PC-3 (cell line): ENCODE results near the gene MRPL45.

Experiments used
- EZH2 ChIP-seq: fragments of 300-600 bp; sonication (generic); IDR thresholded peaks from one replicate; pipeline ENCODE4 v1.6.1; 2017; ENCODE audit warnings: antibody characterized with exemption, mild to moderate bottlenecking, low read length; ENCODE audit not compliant: unreplicated experiment
- TF ChIP-seq, protein P1 (sequence below): fragments of 300-600 bp; sonication (generic); conservative IDR thresholded peaks from 2 replicates; pipeline ENCODE4 v1.5.1; 2017; ENCODE audit warnings: antibody characterized with exemption, low read depth, mild to moderate bottlenecking, low read length

DNA sequence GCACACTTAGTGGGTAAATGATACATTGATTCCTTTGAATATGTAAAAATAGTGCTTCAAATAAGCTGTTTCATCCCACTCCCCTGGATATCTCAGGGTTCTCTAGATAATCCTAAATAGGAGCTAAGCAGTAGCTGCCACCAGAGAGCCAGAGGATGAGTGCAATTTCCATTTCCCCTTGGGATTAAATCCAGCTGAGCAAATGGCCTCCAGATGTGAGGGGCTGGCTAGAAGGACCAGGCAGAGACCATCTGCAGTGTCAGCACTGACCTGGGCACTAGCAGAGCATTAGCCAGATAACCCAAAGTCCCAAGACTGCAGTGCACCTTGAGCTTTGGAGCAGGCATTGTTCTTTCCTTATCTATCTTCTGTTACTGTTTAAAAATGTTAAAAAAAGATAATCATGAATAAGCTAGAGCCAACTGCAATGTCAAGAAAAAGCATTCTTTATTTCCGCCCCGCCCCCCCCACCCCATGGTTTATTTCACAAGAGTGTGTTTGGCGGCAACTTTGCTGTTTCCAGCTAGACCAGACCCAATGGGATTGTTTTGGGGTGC is 27.3 kb downstream of the MRPL45 start:
- TF ChIP-seq, protein P1, sequence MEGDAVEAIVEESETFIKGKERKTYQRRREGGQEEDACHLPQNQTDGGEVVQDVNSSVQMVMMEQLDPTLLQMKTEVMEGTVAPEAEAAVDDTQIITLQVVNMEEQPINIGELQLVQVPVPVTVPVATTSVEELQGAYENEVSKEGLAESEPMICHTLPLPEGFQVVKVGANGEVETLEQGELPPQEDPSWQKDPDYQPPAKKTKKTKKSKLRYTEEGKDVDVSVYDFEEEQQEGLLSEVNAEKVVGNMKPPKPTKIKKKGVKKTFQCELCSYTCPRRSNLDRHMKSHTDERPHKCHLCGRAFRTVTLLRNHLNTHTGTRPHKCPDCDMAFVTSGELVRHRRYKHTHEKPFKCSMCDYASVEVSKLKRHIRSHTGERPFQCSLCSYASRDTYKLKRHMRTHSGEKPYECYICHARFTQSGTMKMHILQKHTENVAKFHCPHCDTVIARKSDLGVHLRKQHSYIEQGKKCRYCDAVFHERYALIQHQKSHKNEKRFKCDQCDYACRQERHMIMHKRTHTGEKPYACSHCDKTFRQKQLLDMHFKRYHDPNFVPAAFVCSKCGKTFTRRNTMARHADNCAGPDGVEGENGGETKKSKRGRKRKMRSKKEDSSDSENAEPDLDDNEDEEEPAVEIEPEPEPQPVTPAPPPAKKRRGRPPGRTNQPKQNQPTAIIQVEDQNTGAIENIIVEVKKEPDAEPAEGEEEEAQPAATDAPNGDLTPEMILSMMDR = no peak
- no peak for TF ChIP-seq EZH2
